ENCODE measurements around the gene SCYL2.
"Not testable (repeated sequence)": the region's sequence is repeated elsewhere in the genome, so short reads cannot be mapped to it uniquely, and the experiment has no call there.

SCYL2 gene

DNA sequence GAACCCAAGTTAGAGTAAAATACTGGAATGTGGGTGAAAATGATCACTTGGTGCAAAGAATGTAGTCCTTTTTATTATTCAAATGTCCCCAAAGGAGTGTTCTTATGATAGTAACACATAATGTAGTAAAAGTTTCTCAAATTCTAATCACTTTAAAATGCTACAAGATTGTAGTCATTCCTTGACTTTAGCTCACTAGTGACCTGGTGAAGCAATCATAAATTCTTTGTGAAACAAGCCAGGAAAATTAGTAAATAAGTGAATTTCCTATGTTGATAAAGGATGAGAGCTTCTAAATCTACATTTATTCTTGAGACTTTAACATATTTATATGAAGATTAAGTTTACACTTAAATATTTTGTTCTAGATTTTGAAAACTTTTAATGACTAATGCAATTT lies 59.2 kb downstream of the SCYL2 start:
- no peak overlapping the region for H3K4me3 ChIP-seq (ENCODE audit: low read depth, low read length)
- no peak overlapping the region for H3K9ac ChIP-seq (ENCODE audit: low read length)
- H3K9me3 ChIP-seq (ENCODE audit: control insufficient read depth, insufficient read depth, low read depth, low read length) = no peaks in the 10 kb centered on the region
- no peak overlapping the region; the same call in 1 of the 2 replicates for H3K27ac ChIP-seq (ENCODE audit: low read depth, low read length)
- no peaks in the 10 kb centered on the region for H3K4me1 ChIP-seq (ENCODE audit: control insufficient read depth, insufficient read depth, low read length)
- peaks cover 55% of the 10 kb centered on the region for H3K36me3 ChIP-seq (ENCODE audit: control insufficient read depth, insufficient read depth, low read length)
- no peaks in the 10 kb centered on the region for H3K27me3 ChIP-seq (ENCODE audit: control insufficient read depth, insufficient read depth, low read length)

DNA sequence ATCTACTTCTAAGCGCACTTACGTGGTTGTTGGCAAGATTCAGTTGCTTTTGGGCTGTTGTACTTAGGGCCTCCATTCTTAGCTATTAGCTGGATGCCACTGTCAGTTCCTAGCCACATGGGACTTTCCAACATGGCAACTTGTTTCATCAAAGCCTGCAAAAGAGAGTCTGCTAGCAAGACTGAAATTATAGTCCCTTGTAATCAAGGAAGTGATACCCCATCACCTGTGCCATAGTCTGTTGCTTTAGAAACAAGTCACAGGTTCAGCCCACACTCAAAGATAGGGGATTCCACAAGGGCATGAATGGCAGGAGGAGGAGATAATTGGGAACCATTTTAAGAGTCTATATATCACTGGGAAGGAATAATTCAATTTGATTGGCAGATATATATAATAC lies 62.8 kb downstream of the SCYL2 start:
- Histone ChIP-seq H3K36me3 (ENCODE audit: control insufficient read depth, insufficient read depth, low read length) (peaks cover 67% of the 10 kb centered on the region), H3K4me3 (ENCODE audit: low read depth, low read length) (no peak overlapping the region), H3K9me3 (ENCODE audit: control insufficient read depth, insufficient read depth, low read depth, low read length) (no peaks in the 10 kb centered on the region), H3K27me3 (ENCODE audit: control insufficient read depth, insufficient read depth, low read length) (no peaks in the 10 kb centered on the region), H3K27ac (ENCODE audit: low read depth, low read length) (no peak overlapping the region), H3K9ac (ENCODE audit: low read length) (no peak overlapping the region), H3K4me1 (ENCODE audit: control insufficient read depth, insufficient read depth, low read length) (no peaks in the 10 kb centered on the region)

DNA sequence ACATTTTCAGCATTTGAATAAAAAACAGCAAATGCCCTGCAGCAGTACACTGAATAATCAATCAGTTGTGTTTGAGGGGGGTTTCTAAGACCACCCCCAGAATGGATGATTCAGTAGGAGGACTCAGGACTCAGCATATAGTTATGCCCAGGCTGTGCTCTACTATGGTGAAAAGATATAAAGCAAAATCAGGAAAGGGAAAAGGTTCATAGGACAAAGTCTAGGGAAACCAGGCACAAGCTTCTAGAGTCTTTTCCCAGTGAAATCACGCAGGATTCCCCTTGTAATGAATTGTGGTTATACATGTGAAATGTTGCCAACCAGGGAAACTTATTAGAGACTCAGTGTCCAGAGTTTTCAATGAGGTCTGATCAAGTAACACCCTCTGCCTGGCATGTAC lies 64.9 kb downstream of the SCYL2 start:
- H3K9me3 ChIP-seq (ENCODE audit: control insufficient read depth, insufficient read depth, low read depth, low read length) = no peaks in the 10 kb centered on the region
- peaks cover 76% of the 10 kb centered on the region for H3K36me3 ChIP-seq (ENCODE audit: control insufficient read depth, insufficient read depth, low read length)
- no peaks in the 10 kb centered on the region for H3K27me3 ChIP-seq (ENCODE audit: control insufficient read depth, insufficient read depth, low read length)
- H3K4me1 ChIP-seq (ENCODE audit: control insufficient read depth, insufficient read depth, low read length) = no peaks in the 10 kb centered on the region
- H3K27ac ChIP-seq (ENCODE audit: low read depth, low read length) = no peak overlapping the region
- H3K9ac ChIP-seq (ENCODE audit: low read length) = no peak overlapping the region
- no peak overlapping the region for H3K4me3 ChIP-seq (ENCODE audit: low read depth, low read length)

DNA sequence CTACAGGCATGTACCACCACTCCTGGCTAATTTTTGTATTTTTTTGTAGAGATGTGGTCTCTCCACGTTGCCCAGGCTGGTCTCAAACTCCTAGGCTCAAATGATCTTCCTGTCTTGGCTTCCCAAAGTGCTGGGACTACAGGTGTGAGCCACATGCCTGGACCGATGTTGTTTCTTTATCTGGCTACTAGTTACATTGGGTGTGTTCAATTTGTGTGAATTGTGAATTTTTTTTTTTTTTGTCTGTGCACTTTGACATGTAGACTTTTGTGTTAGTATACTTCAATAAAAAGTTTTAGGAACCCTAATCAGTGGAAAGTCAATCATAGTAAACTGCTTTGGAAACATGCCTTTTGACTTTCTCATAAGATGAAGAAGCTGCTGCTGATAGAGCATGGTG lies 65.9 kb downstream of the SCYL2 start:
- no peak overlapping the region for H3K4me3 ChIP-seq (ENCODE audit: low read depth, low read length)
- no peak overlapping the region for H3K9ac ChIP-seq (ENCODE audit: low read length)
- H3K9me3 ChIP-seq (ENCODE audit: control insufficient read depth, insufficient read depth, low read depth, low read length) = no peaks in the 10 kb centered on the region
- H3K27ac ChIP-seq (ENCODE audit: low read depth, low read length) = no peak overlapping the region
- peaks cover 71% of the 10 kb centered on the region for H3K36me3 ChIP-seq (ENCODE audit: control insufficient read depth, insufficient read depth, low read length)
- H3K4me1 ChIP-seq (ENCODE audit: control insufficient read depth, insufficient read depth, low read length) = no peaks in the 10 kb centered on the region
- no peaks in the 10 kb centered on the region for H3K27me3 ChIP-seq (ENCODE audit: control insufficient read depth, insufficient read depth, low read length)

DNA sequence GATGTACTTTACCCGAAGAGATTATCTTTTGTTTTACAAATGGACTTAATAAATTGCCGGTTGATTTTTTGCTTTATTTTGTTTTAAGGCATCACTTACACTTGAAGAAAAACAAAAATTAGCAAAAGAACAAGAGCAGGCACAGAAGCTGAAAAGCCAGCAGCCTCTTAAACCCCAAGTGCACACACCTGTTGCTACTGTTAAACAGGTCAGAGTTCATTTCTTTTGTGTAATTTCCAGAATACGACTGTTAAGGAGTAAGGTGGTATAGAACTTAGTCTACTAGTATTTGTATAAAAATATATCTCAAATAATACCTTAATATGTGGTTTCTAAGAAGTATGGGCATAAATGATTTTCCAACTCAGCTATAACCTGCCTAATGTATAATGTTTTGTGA lies 70.3 kb downstream of the SCYL2 start:
- no peak overlapping the region for H3K4me3 ChIP-seq (ENCODE audit: low read depth, low read length)
- H3K27ac ChIP-seq (ENCODE audit: low read depth, low read length) = no peak overlapping the region
- H3K27me3 ChIP-seq (ENCODE audit: control insufficient read depth, insufficient read depth, low read length) = no peaks in the 10 kb centered on the region
- no peak overlapping the region for H3K9ac ChIP-seq (ENCODE audit: low read length)
- no peaks in the 10 kb centered on the region for H3K9me3 ChIP-seq (ENCODE audit: control insufficient read depth, insufficient read depth, low read depth, low read length)
- peaks cover 44% of the 10 kb centered on the region for H3K36me3 ChIP-seq (ENCODE audit: control insufficient read depth, insufficient read depth, low read length)
- H3K4me1 ChIP-seq (ENCODE audit: control insufficient read depth, insufficient read depth, low read length) = no peaks in the 10 kb centered on the region

DNA sequence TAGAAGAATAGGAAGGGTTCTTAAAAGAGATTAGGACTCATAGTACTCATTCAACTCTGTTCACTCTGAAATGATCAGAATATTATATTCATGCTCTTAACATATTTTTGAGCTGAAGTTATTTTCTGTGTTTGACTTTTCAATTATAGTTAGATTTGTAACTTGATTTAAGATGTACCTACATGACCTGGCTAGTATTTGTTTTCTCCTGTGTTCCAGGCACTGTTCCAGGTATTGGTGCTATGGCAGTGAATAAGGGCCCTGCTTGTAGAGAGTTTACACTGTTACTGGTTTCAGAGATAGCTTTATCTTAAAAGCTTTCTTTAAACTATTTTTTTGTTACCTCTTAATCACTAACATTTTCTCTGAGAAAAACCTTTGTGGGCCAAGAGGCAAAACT lies 70.8 kb downstream of the SCYL2 start:
- H3K27me3 ChIP-seq (ENCODE audit: control insufficient read depth, insufficient read depth, low read length) = no peaks in the 10 kb centered on the region
- no peaks in the 10 kb centered on the region for H3K9me3 ChIP-seq (ENCODE audit: control insufficient read depth, insufficient read depth, low read depth, low read length)
- no peak overlapping the region for H3K4me3 ChIP-seq (ENCODE audit: low read depth, low read length)
- H3K4me1 ChIP-seq (ENCODE audit: control insufficient read depth, insufficient read depth, low read length) = no peaks in the 10 kb centered on the region
- H3K9ac ChIP-seq (ENCODE audit: low read length) = no peak overlapping the region
- H3K36me3 ChIP-seq (ENCODE audit: control insufficient read depth, insufficient read depth, low read length) = peaks cover 42% of the 10 kb centered on the region
- H3K27ac ChIP-seq (ENCODE audit: low read depth, low read length) = no peak overlapping the region

DNA sequence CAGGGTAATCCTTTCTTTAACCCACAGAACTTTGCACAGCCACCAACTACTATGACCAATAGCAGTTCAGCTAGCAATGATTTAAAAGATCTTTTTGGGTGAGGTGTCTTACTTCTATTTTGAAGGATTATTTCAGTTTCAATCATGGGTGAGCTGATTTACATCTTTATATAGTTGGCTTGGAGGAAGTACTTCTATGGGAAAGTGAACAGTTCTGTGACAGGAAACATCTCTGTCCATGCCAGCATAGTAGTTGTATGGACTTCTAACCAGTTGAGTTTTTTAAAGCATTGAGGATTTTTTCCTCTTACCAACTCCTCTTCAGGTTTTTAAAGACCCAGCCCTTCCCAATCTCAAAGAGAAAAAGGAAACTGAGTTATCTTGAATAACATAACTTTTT lies 72.1 kb downstream of the SCYL2 start:
- Histone ChIP-seq H3K36me3 (ENCODE audit: control insufficient read depth, insufficient read depth, low read length) (peaks cover 29% of the 10 kb centered on the region), H3K4me3 (ENCODE audit: low read depth, low read length) (no peak overlapping the region), H3K27ac (ENCODE audit: low read depth, low read length) (no peak overlapping the region), H3K9me3 (ENCODE audit: control insufficient read depth, insufficient read depth, low read depth, low read length) (no peaks in the 10 kb centered on the region), H3K4me1 (ENCODE audit: control insufficient read depth, insufficient read depth, low read length) (no peaks in the 10 kb centered on the region), H3K9ac (ENCODE audit: low read length) (no peak overlapping the region), H3K27me3 (ENCODE audit: control insufficient read depth, insufficient read depth, low read length) (no peaks in the 10 kb centered on the region)

DNA sequence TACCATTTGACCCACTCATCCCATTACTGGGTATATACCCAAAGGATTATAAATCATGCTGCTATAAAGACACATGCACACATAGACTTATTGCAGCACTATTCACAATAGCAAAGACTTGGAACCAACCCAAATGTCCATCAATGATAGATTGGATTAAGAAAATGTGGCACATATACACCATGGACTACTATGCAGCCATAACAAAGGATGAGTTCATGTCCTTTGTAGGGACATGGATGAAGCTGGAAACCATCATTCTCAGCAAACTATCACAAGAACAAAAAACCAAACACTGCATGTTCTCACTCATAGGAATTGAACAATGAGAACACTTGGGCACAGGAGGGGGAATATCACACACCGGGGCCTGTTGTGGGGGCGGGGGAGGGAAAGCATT lies 75.9 kb downstream of the SCYL2 start:
- H3K27me3 ChIP-seq (ENCODE audit: control insufficient read depth, insufficient read depth, low read length); H3K27ac ChIP-seq (ENCODE audit: low read depth, low read length); H3K9ac ChIP-seq (ENCODE audit: low read length); H3K4me1 ChIP-seq (ENCODE audit: control insufficient read depth, insufficient read depth, low read length); H3K4me3 ChIP-seq (ENCODE audit: low read depth, low read length); H3K9me3 ChIP-seq (ENCODE audit: control insufficient read depth, insufficient read depth, low read depth, low read length): not testable (repeated sequence)
- H3K36me3 ChIP-seq (ENCODE audit: control insufficient read depth, insufficient read depth, low read length) = peaks cover 13% of the 10 kb centered on the region

DNA sequence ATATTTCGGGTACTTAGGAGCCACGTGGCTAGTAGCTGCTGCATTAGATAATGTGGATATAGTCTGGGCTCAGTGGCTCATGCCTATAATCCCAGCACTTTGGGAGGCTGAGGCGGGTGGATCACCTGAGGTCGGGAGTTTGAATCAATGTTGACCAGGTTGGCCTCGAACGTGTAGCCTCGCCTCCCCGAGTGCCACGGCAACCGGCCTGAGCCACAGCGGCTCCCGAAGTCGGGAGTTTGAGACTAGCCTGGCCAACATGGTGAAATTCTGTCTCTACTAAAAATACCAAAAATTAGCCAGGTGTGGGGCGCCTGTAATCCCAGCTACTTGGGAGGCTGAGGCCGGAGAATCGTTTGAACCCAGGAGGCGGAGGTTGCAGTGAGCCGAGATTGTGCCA lies 77.4 kb downstream of the SCYL2 start:
- not testable (repeated sequence) for H3K9ac ChIP-seq (ENCODE audit: low read length); H3K27me3 ChIP-seq (ENCODE audit: control insufficient read depth, insufficient read depth, low read length); H3K27ac ChIP-seq (ENCODE audit: low read depth, low read length); H3K9me3 ChIP-seq (ENCODE audit: control insufficient read depth, insufficient read depth, low read depth, low read length); H3K4me1 ChIP-seq (ENCODE audit: control insufficient read depth, insufficient read depth, low read length); H3K4me3 ChIP-seq (ENCODE audit: low read depth, low read length); H3K36me3 ChIP-seq (ENCODE audit: control insufficient read depth, insufficient read depth, low read length)

DNA sequence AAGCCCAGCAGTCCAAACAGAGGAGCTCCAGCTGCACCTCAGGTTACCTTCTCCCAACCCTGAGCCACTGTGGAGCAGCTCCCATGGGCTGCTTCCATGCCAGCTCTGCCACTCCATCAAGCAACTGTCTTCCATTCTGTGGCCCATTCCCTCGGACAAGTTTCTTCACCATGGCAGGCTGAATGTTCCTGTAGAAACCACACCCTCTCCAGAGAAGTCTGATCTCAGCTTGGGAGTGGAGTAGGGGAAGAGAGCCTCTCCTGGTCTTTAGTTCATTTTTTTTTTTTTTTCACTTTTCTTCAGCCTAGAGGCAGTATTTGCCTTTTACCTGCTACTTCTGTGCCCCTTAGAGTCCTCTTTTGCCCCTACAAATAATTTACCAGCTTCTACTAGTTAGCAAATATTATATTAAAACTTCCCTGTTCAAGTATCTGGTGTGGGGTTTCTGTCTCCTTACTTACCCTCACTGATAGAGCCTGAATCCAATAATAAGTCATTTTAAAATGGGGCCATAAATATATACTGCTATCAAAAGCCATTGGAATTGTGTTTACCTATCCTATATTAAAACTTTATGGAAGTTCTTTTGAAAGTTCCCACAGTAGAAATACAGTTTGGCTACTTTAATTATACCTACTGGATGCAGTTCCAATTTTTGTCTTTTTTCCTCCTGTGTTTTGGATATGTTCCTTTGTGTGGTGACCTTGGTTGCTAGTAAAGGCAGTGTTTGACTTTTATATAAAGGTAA lies 78.2 kb downstream of the SCYL2 start:
- Histone ChIP-seq H3K27me3 (ENCODE audit: control insufficient read depth, insufficient read depth, low read length) (no peaks in the 10 kb centered on the region), H3K36me3 (ENCODE audit: control insufficient read depth, insufficient read depth, low read length) (no peaks in the 10 kb centered on the region), H3K4me1 (ENCODE audit: control insufficient read depth, insufficient read depth, low read length) (no peaks in the 10 kb centered on the region), H3K27ac (ENCODE audit: low read depth, low read length) (no peak overlapping the region), H3K4me3 (ENCODE audit: low read depth, low read length) (no peak overlapping the region), H3K9ac (ENCODE audit: low read length) (no peak overlapping the region), H3K9me3 (ENCODE audit: control insufficient read depth, insufficient read depth, low read depth, low read length) (no peaks in the 10 kb centered on the region)

DNA sequence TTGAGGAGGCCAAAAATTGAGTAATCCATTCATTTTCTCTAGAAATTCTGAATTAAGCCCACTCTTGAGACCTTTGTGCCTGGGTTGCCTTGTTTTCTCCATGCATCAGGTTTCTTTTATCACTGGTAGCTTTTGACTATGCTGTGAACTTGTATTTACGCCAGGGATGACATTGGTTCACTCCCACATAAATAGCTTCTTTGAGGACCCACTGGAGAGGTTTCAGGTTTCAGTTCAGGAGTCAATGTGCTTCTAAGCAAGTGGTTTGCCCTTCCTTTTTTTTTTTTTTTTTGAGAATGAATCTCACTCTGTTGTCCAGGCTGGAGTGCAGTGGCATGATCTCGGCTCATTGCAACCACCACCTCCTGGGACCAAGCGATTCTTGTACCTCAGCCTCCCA lies 79.7 kb downstream of the SCYL2 start:
- H3K27ac ChIP-seq (ENCODE audit: low read depth, low read length) = no peak overlapping the region
- H3K4me3 ChIP-seq (ENCODE audit: low read depth, low read length) = no peak overlapping the region
- no peaks in the 10 kb centered on the region for H3K27me3 ChIP-seq (ENCODE audit: control insufficient read depth, insufficient read depth, low read length)
- no peaks in the 10 kb centered on the region for H3K36me3 ChIP-seq (ENCODE audit: control insufficient read depth, insufficient read depth, low read length)
- H3K9ac ChIP-seq (ENCODE audit: low read length) = no peak overlapping the region
- H3K9me3 ChIP-seq (ENCODE audit: control insufficient read depth, insufficient read depth, low read depth, low read length) = no peaks in the 10 kb centered on the region
- no peaks in the 10 kb centered on the region for H3K4me1 ChIP-seq (ENCODE audit: control insufficient read depth, insufficient read depth, low read length)

Measured in HUES6 (cell line).